Bone marrow (tissue), 2 donors: ENCODE results near the gene SH3RF3.

ENCODE experiments used
- DNase-seq, 2 donors: peaks; one replicate each; lab custom pipeline; 2025; lab: John Stamatoyannopoulos, UW

SH3RF3 gene

GRCh38 chr2:109437325-109438090, 308.5 kb downstream of the SH3RF3 start:
- DNase-seq, result no peak

- no peak for DNase-seq
Measured at GRCh38 chr2:109438146-109438545, 309.1 kb downstream of the SH3RF3 start.

- DNase-seq, result no peak
Measured at GRCh38 chr2:109438773-109439389, 309.9 kb downstream of the SH3RF3 start.

GRCh38 chr2:109439390-109439786, 310.4 kb downstream of the SH3RF3 start:
- DNase-seq, result no peak

- no peak for DNase-seq
Measured at GRCh38 chr2:109439986-109440385, 311.0 kb downstream of the SH3RF3 start.

- DNase-seq, result no peak
Measured at GRCh38 chr2:109440499-109441156, 311.6 kb downstream of the SH3RF3 start.

GRCh38 chr2:109442715-109443319, 313.8 kb downstream of the SH3RF3 start:
- DNase-seq, result no peak

- DNase-seq, result no peak
Measured at GRCh38 chr2:109444916-109445315, 315.9 kb downstream of the SH3RF3 start.

GRCh38 chr2:109446278-109447131, 317.5 kb downstream of the SH3RF3 start:
- DNase-seq, result no peak

GRCh38 chr2:109447251-109447661, 318.3 kb downstream of the SH3RF3 start:
- DNase-seq, result no peak

- DNase-seq, result no peak
Measured at GRCh38 chr2:109447776-109448175, 318.8 kb downstream of the SH3RF3 start.

- no peak for DNase-seq
Measured at GRCh38 chr2:109448207-109448606, 319.2 kb downstream of the SH3RF3 start.

GRCh38 chr2:109448946-109449788, 320.2 kb downstream of the SH3RF3 start:
- DNase-seq, result peak in 1 of 2 donors; percentile 49

GRCh38 chr2:109450574-109451273, 321.7 kb downstream of the SH3RF3 start:
- DNase-seq, result no peak

GRCh38 chr2:109451671-109452070, 322.7 kb downstream of the SH3RF3 start:
- no peak for DNase-seq

- DNase-seq, result no peak
Measured at GRCh38 chr2:109452318-109453305, 323.6 kb downstream of the SH3RF3 start.

- no peak for DNase-seq
Measured at GRCh38 chr2:109453371-109453995, 324.5 kb downstream of the SH3RF3 start.

GRCh38 chr2:109454304-109454703, 325.3 kb downstream of the SH3RF3 start:
- no peak for DNase-seq
